GM12875 (cell line): Measurements from ENCODE around the gene CNTNAP2.

Source experiments
- H3K4me3 ChIP-seq: one replicate; pipeline ENCODE4 v1.5.1; 2011; ENCODE audit warnings: low read depth, low read length, control low read depth
- TF ChIP-seq, protein P1 (sequence below): IDR thresholded peaks from 2 replicates; pipeline ENCODE4 v1.5.1; 2011; ENCODE audit warnings: low read depth, mild to moderate bottlenecking, control low read depth, inconsistent platforms, low read length, moderate library complexity, borderline replicate concordance; ENCODE audit not compliant: insufficient read depth

The CNTNAP2 gene

DNA sequence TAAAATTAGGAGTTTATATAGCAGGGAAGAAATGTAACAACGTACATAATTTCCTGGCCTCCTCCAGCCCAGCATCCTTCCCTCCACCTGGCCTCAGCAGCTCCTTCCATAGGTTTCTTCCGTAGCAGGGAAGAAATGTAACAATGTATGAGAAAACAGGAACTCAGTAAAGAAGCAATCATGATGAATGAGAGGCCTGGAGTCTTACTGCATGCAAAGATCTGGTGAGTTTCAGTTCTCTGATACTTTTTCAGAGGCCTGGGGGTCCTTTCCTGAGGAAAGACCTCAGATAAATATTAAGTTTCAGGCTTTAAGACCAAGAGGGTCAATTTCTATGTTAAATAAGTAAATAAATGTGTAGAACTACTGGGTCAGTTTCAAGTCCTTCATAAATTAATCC is 2318.3 kb downstream of the CNTNAP2 start:
- H3K4me3 ChIP-seq, result no peak overlapping the region
- TF ChIP-seq, protein P1, sequence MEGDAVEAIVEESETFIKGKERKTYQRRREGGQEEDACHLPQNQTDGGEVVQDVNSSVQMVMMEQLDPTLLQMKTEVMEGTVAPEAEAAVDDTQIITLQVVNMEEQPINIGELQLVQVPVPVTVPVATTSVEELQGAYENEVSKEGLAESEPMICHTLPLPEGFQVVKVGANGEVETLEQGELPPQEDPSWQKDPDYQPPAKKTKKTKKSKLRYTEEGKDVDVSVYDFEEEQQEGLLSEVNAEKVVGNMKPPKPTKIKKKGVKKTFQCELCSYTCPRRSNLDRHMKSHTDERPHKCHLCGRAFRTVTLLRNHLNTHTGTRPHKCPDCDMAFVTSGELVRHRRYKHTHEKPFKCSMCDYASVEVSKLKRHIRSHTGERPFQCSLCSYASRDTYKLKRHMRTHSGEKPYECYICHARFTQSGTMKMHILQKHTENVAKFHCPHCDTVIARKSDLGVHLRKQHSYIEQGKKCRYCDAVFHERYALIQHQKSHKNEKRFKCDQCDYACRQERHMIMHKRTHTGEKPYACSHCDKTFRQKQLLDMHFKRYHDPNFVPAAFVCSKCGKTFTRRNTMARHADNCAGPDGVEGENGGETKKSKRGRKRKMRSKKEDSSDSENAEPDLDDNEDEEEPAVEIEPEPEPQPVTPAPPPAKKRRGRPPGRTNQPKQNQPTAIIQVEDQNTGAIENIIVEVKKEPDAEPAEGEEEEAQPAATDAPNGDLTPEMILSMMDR, result no peak

DNA sequence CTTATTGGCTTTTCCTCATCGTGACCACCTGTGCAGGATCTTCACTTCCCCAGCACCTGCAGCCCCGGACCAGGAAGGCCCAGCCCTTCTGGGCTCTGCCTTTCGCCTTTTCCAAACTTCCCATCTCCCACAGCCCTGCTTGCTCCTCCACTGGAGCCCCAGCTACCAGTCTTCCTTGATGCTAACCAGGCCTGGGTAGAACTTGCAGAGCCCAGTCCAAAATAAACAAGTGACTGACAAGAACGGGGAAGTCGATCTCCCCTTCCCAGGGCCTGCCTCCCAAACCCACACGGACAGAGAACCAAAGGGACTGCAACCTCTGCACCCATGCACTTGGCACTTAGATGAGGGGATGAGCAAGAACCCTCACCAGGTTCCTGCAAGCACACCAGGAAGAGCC is 2319.1 kb downstream of the CNTNAP2 start:
- TF ChIP-seq, protein P1, result no peak
- no peak overlapping the region for H3K4me3 ChIP-seq

DNA sequence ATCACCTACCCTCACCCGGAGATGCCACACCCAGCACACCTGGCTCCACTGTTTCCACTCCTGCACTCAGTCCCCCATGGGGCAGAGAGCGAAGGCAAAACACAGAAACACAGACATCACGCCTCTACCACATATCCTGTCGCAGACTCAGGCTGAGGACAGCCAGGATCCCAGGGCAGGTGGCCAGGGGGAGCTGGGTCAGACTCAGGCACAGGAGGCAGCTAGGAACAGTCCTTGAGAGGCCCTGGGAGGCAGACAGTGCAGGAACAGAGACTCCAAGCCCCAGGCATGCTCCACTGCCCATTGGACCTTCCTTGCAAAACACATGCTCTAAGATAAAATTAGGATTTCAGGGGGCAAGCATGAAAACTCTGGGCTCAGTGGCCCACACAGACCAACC is 2319.5 kb downstream of the CNTNAP2 start:
- no peak overlapping the region for H3K4me3 ChIP-seq
- TF ChIP-seq, protein P1, result no peak

DNA sequence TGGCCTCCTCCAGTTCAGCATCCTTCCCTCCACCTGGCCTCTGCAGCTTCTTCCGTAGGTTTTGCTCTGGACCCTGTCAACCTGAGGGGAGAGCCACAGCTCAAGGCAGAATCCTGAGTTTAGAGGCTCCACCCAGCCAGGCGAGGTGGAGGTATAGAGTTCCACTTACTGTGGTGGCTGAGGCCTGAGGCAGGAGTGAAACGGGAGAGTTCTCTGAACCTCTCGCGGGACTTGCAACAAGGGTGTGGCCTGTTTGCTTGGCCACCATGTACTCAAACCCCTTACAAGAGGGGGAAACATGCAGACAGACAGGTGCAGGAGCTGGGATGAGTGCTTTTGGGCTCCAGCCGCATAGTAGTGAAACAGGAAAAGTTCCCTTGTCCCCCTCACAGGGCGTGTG is 2320.0 kb downstream of the CNTNAP2 start:
- TF ChIP-seq, protein P1, result no peak
- no peak overlapping the region for H3K4me3 ChIP-seq

DNA sequence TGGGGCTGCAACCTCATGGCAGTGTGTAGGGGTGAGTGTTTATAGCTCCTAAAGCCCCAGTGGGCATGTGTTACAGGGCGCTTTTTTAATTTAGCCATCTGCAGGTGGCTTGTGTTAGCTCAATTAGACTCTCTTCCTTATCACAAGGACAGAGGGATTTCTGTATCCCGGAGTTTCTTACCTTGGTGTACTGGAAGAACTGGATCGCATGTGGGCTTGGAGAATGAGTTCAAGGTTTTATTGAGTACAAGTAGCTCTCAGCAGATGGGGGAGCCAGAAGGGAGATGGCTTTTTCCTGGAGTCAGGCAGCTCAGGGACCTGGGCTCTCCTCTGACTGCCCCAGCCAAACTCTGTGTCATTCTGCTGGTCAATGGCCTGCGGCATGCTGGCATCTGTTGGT is 2320.4 kb downstream of the CNTNAP2 start:
- TF ChIP-seq, protein P1, result no peak
- H3K4me3 ChIP-seq, result no peak overlapping the region

DNA sequence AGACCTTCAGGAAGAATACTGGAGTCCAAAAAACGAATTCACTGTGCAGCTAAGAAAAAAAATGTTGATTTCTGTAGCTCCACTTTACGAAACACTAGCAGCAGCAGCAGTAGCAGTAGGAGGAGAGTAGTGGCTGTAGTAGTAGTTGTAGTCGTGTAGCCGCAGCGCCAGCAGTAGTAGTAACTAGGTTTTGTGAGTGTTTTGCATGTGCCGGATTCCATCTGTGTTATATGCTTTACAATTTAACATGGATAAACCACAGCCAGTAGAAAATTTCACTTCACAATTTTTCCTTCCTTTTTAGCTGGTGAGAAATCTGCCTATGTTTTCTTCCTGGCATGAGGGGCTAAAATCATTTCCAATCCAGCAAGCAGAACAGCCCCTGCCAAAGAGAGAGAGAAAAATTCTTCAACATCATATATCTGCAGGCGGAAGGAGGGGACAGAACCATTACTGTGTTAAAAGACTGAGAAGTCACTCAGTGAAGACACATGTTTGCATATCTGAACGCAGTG is 2325.6 kb downstream of the CNTNAP2 start:
- TF ChIP-seq, protein P1, result no peak
- H3K4me3 ChIP-seq, result no peak overlapping the region

DNA sequence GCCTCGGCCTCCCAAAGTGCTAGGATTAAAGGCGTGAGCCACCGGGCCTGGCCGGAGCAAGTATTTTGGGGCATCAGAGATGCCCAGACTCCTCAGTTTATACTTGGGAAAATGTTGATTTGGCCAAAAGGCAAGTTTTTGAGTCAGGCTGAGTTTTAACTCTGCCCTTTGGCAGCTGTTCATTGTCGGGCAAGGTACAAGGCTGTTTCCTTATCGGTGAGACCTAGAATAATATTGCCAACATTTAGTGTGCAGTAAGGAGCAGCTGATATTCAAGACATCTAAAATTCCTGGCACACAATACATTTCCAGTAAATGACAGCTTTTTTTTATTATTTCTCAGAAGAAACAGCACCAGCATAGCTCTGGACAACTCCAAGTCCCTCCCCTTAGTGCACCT is 2326.3 kb downstream of the CNTNAP2 start:
- H3K4me3 ChIP-seq, result no peak overlapping the region
- TF ChIP-seq, protein P1, result no peak
